Fibroblast of the aortic adventitia (primary cell): ENCODE results near the gene NCF2. TPM values are rescaled to one million over a fixed set of nuclear protein-coding genes. Genes with fewer than 3 reads are reported as not detected.
A peak's percentile ranks its signal among the peaks of the same experiment; 100 is the strongest.

Experiments
- DNase-seq: peaks from one replicate; pipeline ENCODE4 v3.0.0-alpha.2; 2010; ENCODE audit warnings: low read depth
- H3K4me3 ChIP-seq: 2 replicates; pipeline ENCODE4 v1.5.1; 2011; ENCODE audit warnings: low read depth, mild to moderate bottlenecking, control low read depth, low read length, moderate library complexity
- CTCF ChIP-seq: IDR thresholded peaks from 2 replicates; pipeline ENCODE4 v1.5.1; 2011; ENCODE audit warnings: mild to moderate bottlenecking, low read length, control low read depth, inconsistent platforms; ENCODE audit not compliant: insufficient read depth
- total RNA-seq: library from RNA; depleted of rRNA; stranded (reverse); fragments of >200 nt; gene quantifications from 2 replicates; pipeline ENCODE4 v1.2.3, GENCODE V29; 2012; ENCODE audit warnings: low replicate concordance

NCF2 gene
- total RNA-seq, 1 donor, result 0.63 TPM

- no peak for TF ChIP-seq CTCF
- H3K4me3 ChIP-seq, result no peak overlapping the region
- no peak for DNase-seq
Observed at GRCh38 chr1:183612407-183612806, 22.1 kb upstream of the NCF2 start.

GRCh38 chr1:183611021-183611420 lies 20.8 kb upstream of the NCF2 start:
- H3K4me3 ChIP-seq, result no peak overlapping the region
- DNase-seq, result no peak
- TF ChIP-seq CTCF, result no peak

- TF ChIP-seq CTCF, result no peak
- DNase-seq, result peak; percentile 81
Observed at GRCh38 chr1:183609759-183610452, 19.6 kb upstream of the NCF2 start.

GRCh38 chr1:183609313-183609712 lies 19.1 kb upstream of the NCF2 start:
- peak; percentile 72 for TF ChIP-seq CTCF
- peak; percentile 90 for DNase-seq
- H3K4me3 ChIP-seq, result peak overlapping the region; percentile 22

More at GRCh38 chr1:183609759-183610452, 19.6 kb upstream of the NCF2 start:
- H3K4me3 ChIP-seq, result peak overlapping the region; percentile 11

GRCh38 chr1:183607322-183607980 lies 17.2 kb upstream of the NCF2 start:
- no peak for TF ChIP-seq CTCF
- H3K4me3 ChIP-seq, result no peak overlapping the region
- DNase-seq, result no peak

- no peak for DNase-seq
Observed at GRCh38 chr1:183605904-183606303, 15.6 kb upstream of the NCF2 start.

More at GRCh38 chr1:183605904-183606303, 15.6 kb upstream of the NCF2 start:
- no peak for TF ChIP-seq CTCF
- H3K4me3 ChIP-seq, result no peak overlapping the region
